GM06990 (cell line): ENCODE data around the gene ZBTB17.
A peak's percentile ranks its signal among the peaks of the same experiment; 100 is the strongest.
"Not testable (repeated sequence)": the region's sequence is repeated elsewhere in the genome, so short reads cannot be mapped to it uniquely, and the experiment has no call there.

Experiments used
- DNase-seq: peaks from one replicate; pipeline ENCODE4 v3.0.0-alpha.2; 2011; ENCODE audit not compliant: insufficient read length; ENCODE audit errors: extremely low read depth
- H3K27me3 ChIP-seq: replicated peaks from 2 replicates; pipeline ENCODE4 v1.6.0; 2011; ENCODE audit warnings: low read length; ENCODE audit not compliant: control insufficient read depth, insufficient read depth
- H3K36me3 ChIP-seq: 2 replicates; pipeline ENCODE4 v1.5.1; 2011; ENCODE audit warnings: low read length; ENCODE audit not compliant: control insufficient read depth, insufficient read depth
- H3K4me3 ChIP-seq: replicated peaks from 2 replicates; pipeline ENCODE4 v1.5.1; 2011; ENCODE audit warnings: low read depth, mild to moderate bottlenecking, control low read depth, low read length
- CTCF ChIP-seq: IDR thresholded peaks from 2 replicates; pipeline ENCODE4 v1.5.1; 2011; ENCODE audit warnings: low read length, control low read depth, mild to moderate bottlenecking, inconsistent platforms; ENCODE audit not compliant: insufficient read depth, poor library complexity, severe bottlenecking

Gene ZBTB17

GRCh38 chr1:15916916-15917315 is 59.0 kb downstream of the ZBTB17 start:
- Histone ChIP-seq H3K36me3 (peaks cover 5% of the 10 kb centered on the region), H3K27me3 (no peaks in the 10 kb centered on the region), H3K4me3 (no peak overlapping the region)
- TF ChIP-seq CTCF = no peak
- DNase-seq = peak; percentile 51

GRCh38 chr1:15916417-15916816 is 59.5 kb downstream of the ZBTB17 start:
- peaks cover 6% of the 10 kb centered on the region for H3K36me3 ChIP-seq
- DNase-seq = no peak
- no peaks in the 10 kb centered on the region for H3K27me3 ChIP-seq
- no peak overlapping the region for H3K4me3 ChIP-seq
- no peak for TF ChIP-seq CTCF

- peaks cover 5% of the 10 kb centered on the region for H3K36me3 ChIP-seq
- DNase-seq = no peak
- TF ChIP-seq CTCF = no peak
- H3K27me3 ChIP-seq = no peaks in the 10 kb centered on the region
- H3K4me3 ChIP-seq = no peak overlapping the region
Measured at GRCh38 chr1:15915991-15916390, 59.9 kb downstream of the ZBTB17 start.

- H3K36me3 ChIP-seq = not testable (repeated sequence)
Measured at GRCh38 chr1:15913607-15914006, 62.3 kb downstream of the ZBTB17 start.

GRCh38 chr1:15911927-15912326 is 64.0 kb downstream of the ZBTB17 start:
- Histone ChIP-seq H3K36me3 (peaks cover 8% of the 10 kb centered on the region), H3K4me3 (no peak overlapping the region), H3K27me3 (no peaks in the 10 kb centered on the region)
- no peak for DNase-seq
- TF ChIP-seq CTCF = no peak

More at GRCh38 chr1:15913607-15914006, 62.3 kb downstream of the ZBTB17 start:
- H3K4me3 ChIP-seq, DNase-seq, H3K27me3 ChIP-seq: not testable (repeated sequence)

GRCh38 chr1:15911141-15911540 is 64.8 kb downstream of the ZBTB17 start:
- H3K4me3 ChIP-seq = no peak overlapping the region
- no peak for DNase-seq
- H3K27me3 ChIP-seq = no peaks in the 10 kb centered on the region
- H3K36me3 ChIP-seq = peaks cover 8% of the 10 kb centered on the region
- TF ChIP-seq CTCF = no peak
